Epithelial cell of esophagus (primary cell): ENCODE measurements around the gene PTPN18.

Experiments used
- DNase-seq: peaks from one replicate; pipeline ENCODE4 v3.0.0; 2010; ENCODE audit warnings: low read depth
- H3K4me3 ChIP-seq: 2 replicates; pipeline ENCODE4 v1.5.1; 2011; ENCODE audit warnings: mild to moderate bottlenecking, low read length, control low read depth
- TF ChIP-seq, protein P1 (sequence below): IDR thresholded peaks from 2 replicates; pipeline ENCODE4 v1.5.1; 2011; ENCODE audit warnings: low read depth, mild to moderate bottlenecking, low read length, control low read depth, inconsistent platforms; ENCODE audit not compliant: insufficient read depth; ENCODE audit errors: missing control alignments

The PTPN18 gene

DNA sequence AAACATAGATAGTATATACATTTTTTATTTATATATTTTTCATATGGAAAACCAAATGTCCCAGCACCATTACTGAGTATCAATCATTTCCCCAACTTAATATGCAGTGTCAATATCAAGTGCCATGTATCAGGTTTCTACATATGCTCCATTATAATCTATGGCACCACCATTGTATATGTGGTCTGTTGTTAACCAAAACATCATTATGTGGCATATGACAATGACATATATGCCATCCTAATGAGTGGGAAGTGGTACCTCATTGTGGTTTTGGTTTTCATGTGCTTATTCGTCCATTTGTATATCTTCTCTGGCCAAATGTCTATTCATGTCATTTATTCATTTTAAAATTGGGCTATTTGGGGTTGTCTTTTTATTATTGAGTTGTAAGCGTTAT, 9.2 kb downstream of the PTPN18 start:
- DNase-seq = no peak
- TF ChIP-seq, protein P1, sequence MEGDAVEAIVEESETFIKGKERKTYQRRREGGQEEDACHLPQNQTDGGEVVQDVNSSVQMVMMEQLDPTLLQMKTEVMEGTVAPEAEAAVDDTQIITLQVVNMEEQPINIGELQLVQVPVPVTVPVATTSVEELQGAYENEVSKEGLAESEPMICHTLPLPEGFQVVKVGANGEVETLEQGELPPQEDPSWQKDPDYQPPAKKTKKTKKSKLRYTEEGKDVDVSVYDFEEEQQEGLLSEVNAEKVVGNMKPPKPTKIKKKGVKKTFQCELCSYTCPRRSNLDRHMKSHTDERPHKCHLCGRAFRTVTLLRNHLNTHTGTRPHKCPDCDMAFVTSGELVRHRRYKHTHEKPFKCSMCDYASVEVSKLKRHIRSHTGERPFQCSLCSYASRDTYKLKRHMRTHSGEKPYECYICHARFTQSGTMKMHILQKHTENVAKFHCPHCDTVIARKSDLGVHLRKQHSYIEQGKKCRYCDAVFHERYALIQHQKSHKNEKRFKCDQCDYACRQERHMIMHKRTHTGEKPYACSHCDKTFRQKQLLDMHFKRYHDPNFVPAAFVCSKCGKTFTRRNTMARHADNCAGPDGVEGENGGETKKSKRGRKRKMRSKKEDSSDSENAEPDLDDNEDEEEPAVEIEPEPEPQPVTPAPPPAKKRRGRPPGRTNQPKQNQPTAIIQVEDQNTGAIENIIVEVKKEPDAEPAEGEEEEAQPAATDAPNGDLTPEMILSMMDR = no peak
- H3K4me3 ChIP-seq = no peak overlapping the region

DNA sequence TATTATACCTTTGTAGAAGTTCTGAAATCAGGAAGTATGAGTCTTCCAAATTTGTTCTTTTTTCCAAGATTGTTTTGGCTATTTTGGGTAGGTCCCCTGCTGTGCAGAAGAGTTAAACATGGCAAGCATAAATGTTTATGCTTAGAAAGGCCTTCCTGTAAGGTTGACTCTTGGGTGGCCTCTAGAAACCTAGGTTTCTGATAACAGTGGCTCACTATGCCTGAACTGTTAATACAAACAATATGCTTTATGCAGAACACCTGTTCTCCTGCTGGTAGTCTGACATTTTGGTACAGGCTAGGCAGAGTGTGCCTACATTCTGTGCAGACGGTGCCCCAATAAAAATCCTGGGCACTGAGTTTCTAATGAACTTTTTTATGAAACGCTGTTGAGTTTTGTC, 10.1 kb downstream of the PTPN18 start:
- DNase-seq = no peak
- no peak overlapping the region for H3K4me3 ChIP-seq
- TF ChIP-seq, protein P1 = no peak

DNA sequence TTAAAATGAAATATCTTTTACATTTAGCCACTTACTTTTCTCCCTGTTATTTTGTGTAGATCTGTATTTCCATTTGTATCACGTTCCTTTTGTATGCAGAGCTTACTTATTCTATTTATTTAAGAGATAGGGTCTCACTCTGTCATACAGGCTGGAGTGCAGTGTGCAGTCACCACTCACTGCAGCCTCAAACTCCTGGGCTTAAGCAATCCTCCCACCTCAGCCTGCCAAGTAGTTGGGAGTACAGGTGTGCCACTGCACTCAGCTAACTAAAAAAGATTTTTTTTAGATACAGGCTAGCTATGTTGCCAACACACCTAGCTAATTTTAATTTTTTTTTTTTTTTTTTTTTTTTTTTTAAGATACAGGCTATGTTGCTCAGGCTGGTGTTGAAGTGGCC, 10.9 kb downstream of the PTPN18 start:
- no peak overlapping the region for H3K4me3 ChIP-seq
- DNase-seq = no peak
- TF ChIP-seq, protein P1 = no peak

DNA sequence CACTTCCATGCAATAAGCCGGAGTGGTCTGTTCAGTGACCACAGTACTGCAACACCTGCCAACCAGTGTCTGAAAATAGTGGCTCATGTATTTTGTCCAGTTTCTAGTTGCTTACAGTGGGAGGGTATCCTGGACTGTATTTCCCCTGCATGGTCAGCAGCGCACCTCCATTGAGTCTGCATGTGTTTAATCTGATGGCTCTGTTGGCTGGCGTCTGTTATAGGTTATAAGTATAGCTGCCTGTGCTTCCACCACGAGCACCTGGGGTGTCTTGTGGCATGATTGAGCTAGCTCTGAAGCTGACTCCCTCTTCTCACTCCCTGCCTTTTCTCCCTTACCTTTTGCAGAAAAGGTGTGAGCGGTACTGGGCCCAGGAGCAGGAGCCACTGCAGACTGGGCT, 12.9 kb downstream of the PTPN18 start:
- no peak for DNase-seq
- no peak overlapping the region for H3K4me3 ChIP-seq
- TF ChIP-seq, protein P1 = no peak

DNA sequence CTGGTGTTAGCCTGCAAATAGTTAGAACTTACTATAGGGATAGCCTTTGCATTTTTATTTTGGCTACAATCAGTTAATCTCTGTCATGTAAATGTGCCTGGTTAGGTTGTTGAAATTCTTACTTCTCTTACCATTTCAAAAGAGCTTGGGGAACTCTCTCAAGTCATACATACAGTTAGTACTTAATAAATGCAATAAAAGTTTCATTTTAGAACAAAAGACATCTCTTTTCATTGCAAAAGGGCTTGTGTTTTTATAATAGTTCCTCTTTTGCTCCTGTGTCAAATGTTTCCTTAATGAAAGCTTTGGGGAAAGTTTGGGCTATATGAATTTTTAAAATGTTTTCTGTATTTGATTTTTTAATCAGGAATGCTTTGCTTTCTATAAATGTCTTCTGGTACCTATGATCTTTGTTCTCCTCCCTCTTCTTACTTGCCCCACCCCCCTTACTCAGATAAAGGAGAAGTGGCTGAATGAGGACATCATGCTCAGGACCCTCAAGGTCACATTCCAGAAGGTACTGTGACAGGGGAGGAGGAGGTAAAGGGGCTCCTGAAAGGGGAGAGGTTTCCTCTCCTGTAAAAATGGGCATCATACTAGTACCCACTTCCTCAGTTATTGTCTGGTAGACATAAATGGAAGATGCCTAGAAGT, 13.6 kb downstream of the PTPN18 start:
- H3K4me3 ChIP-seq = no peak overlapping the region
- TF ChIP-seq, protein P1 = no peak
- DNase-seq = no peak

DNA sequence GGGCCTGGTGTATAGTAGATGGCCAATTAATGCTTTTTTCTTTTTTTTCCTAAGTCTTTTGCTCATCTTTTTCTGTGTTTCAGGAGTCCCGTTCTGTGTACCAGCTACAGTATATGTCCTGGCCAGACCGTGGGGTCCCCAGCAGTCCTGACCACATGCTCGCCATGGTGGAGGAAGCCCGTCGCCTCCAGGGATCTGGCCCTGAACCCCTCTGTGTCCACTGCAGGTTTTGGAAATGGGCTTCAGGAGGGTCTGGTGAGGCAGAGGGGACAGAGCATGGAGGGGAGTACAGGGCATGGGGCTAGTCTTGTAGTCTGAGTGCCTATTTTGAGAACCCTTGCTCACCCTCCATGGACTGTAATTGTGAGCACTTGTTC, 14.1 kb downstream of the PTPN18 start:
- H3K4me3 ChIP-seq = no peak overlapping the region
- no peak for DNase-seq
- TF ChIP-seq, protein P1 = no peak

DNA sequence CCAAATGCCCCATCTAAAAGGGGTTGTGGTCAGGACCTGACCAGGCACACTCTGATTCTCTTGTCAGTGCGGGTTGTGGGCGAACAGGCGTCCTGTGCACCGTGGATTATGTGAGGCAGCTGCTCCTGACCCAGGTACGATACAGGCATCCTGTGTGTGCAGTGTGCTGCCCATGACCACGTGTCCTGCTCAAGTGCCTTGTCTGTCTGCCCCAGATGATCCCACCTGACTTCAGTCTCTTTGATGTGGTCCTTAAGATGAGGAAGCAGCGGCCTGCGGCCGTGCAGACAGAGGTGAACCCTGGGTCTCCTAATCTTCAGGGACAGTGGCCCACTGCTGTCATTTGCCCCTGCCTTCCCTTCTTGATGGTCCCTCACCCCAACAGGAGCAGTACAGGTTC, 14.6 kb downstream of the PTPN18 start:
- no peak for DNase-seq
- no peak overlapping the region for H3K4me3 ChIP-seq
- TF ChIP-seq, protein P1 = no peak
